SH-SY5Y (cell line): ENCODE data around the gene CAPN11.

Experiments
- GATA2 ChIP-seq: IDR thresholded peaks from 2 replicates; pipeline ENCODE4 v1.6.1; 2011; ENCODE audit warnings: mild to moderate bottlenecking, low read depth, low read length
- GATA3 ChIP-seq: IDR thresholded peaks from 2 replicates; pipeline ENCODE4 v1.6.1; 2011; ENCODE audit warnings: low read depth, mild to moderate bottlenecking, low read length, moderate library complexity

The CAPN11 gene

GRCh38 chr6:44158770-44159228, at the start of gene CAPN11:
Gene CAPN11, plus strand, starts transcription at chr6:44158820. Its CDS starts 29 bp downstream, at chr6:44158849.
- TF ChIP-seq GATA3 (no peak), GATA2 (no peak)

GRCh38 chr6:44109212-44109611, 49.4 kb upstream of the CAPN11 start:
- no peak for TF ChIP-seq GATA2
- TF ChIP-seq GATA3: no peak

GRCh38 chr6:44110005-44110676, 48.5 kb upstream of the CAPN11 start:
- TF ChIP-seq GATA3: no peak
- no peak for TF ChIP-seq GATA2

GRCh38 chr6:44110966-44111365, 47.7 kb upstream of the CAPN11 start:
- TF ChIP-seq GATA2 (no peak), GATA3 (no peak)

GRCh38 chr6:44111434-44112417, 46.9 kb upstream of the CAPN11 start:
- no peak for TF ChIP-seq GATA2
- no peak for TF ChIP-seq GATA3

GRCh38 chr6:44113414-44113813, 45.2 kb upstream of the CAPN11 start:
- TF ChIP-seq GATA3: no peak
- no peak for TF ChIP-seq GATA2

- TF ChIP-seq GATA2: no peak
- no peak for TF ChIP-seq GATA3
Measured at GRCh38 chr6:44115866-44116265, 42.8 kb upstream of the CAPN11 start.

- TF ChIP-seq GATA2 (no peak), GATA3 (no peak)
Measured at GRCh38 chr6:44116641-44117382, 41.8 kb upstream of the CAPN11 start.

GRCh38 chr6:44117397-44118128, 41.1 kb upstream of the CAPN11 start:
- no peak for TF ChIP-seq GATA2
- no peak for TF ChIP-seq GATA3

- TF ChIP-seq GATA2 (no peak), GATA3 (no peak)
Measured at GRCh38 chr6:44119704-44120262, 38.8 kb upstream of the CAPN11 start.

- TF ChIP-seq GATA3 (no peak), GATA2 (no peak)
Measured at GRCh38 chr6:44120692-44121443, 37.8 kb upstream of the CAPN11 start.

- TF ChIP-seq GATA3 (no peak), GATA2 (no peak)
Measured at GRCh38 chr6:44122801-44123200, 35.8 kb upstream of the CAPN11 start.

- no peak for TF ChIP-seq GATA2
- TF ChIP-seq GATA3: no peak
Measured at GRCh38 chr6:44123544-44123943, 35.1 kb upstream of the CAPN11 start.
